Uterus (tissue), 4 donors: ENCODE data around the gene ADORA1. TPM values are rescaled to one million over a fixed set of nuclear protein-coding genes. Genes with fewer than 3 reads are reported as not detected.
A peak's percentile ranks its signal among the peaks of the same experiment; 100 is the strongest.

Source experiments
- DNase-seq, 2 donors: peaks; one replicate each; pipeline ENCODE4 v3.0.0-alpha.2; 2019 to 2020
- H3K27ac ChIP-seq, 2 donors: fragments of 200-600 bp; sonication (generic); 1 replicate in 1 of 2; 2 replicates in 1 of 2; pipeline ENCODE4 v1.5.1; 2016 to 2018
- H3K27me3 ChIP-seq, 2 donors: fragments of 200-600 bp; sonication (generic); one replicate each; pipeline ENCODE4 v1.5.1; 2018 to 2019; ENCODE audit warnings: control low read depth in 1 of 2
- H3K36me3 ChIP-seq, 2 donors: fragments of 200-600 bp; sonication (generic); one replicate each; pipeline ENCODE4 v1.5.1; 2019; ENCODE audit warnings: control low read depth in 1 of 2
- H3K4me1 ChIP-seq, 2 donors: fragments of 200-600 bp; sonication (generic); one replicate each; pipeline ENCODE4 v1.5.1; 2018 to 2019; ENCODE audit warnings: control low read depth in 1 of 2
- H3K4me3 ChIP-seq, 2 donors: fragments of 200-600 bp; sonication (generic); 1 replicate in 1 of 2; 2 replicates in 1 of 2; pipeline ENCODE4 v1.5.1; 2018 to 2019; ENCODE audit warnings: mild to moderate bottlenecking in 1 of 2
- H3K9me3 ChIP-seq, 2 donors: fragments of 200-600 bp; sonication (generic); one replicate each; pipeline ENCODE4 v1.5.1; 2019; ENCODE audit warnings: control low read depth in 1 of 2
- CTCF ChIP-seq, 4 experiments: fragments of 200-600 bp in 2 of 4; fragments of 450-650 bp in 2 of 4; sonication (generic) in 2 of 4; IDR thresholded peaks; one replicate each; pipeline ENCODE4 v1.5.1; 2016 to 2019; ENCODE audit warnings: antibody characterized with exemption in 4 of 4, mild to moderate bottlenecking in 2 of 4, moderate library complexity in 1 of 4
- POLR2A ChIP-seq, 2 donors: fragments of 450-650 bp; IDR thresholded peaks; one replicate each; pipeline ENCODE4 v1.6.1; 2016; ENCODE audit warnings: antibody characterized with exemption in 2 of 2, mild to moderate bottlenecking in 1 of 2, moderate library complexity in 1 of 2
- intact Hi-C: fragments of 100-400 bp; cut with DNase I; formaldehyde crosslinking; loops from one replicate; pipeline ENCODE4 v1.15.1; 2023; ENCODE audit warnings: low total_unique reads
- total RNA-seq, 4 donors: library from RNA; depleted of rRNA in 3 of 4; stranded (reverse); fragments of >200 nt in 3 of 4; gene quantifications; one replicate each; pipeline versions ENCODE4 v1.1.0 to v1.2.4, GENCODE V29; 2014 to 2023
- donor health status: DM: yes; HTN: yes; CAD: no.

Gene ADORA1
- total RNA-seq, 4 donors from 2014 or later, result 3.0 TPM; not detected in 2

GRCh38 chr1:203189951-203190352 lies 62.4 kb downstream of the ADORA1 start:
- H3K9me3 ChIP-seq, result no peaks in the 10 kb centered on the region
- H3K4me1 ChIP-seq, result peaks cover 0 to 6% of the 10 kb centered on the region in 2 donors
- no peaks in the 10 kb centered on the region for H3K36me3 ChIP-seq
- DNase-seq, result no peak
- no peaks in the 10 kb centered on the region for H3K27me3 ChIP-seq
- intact Hi-C loops, result no loop called here
- H3K27ac ChIP-seq, result no peak overlapping the region
- no peak overlapping the region for H3K4me3 ChIP-seq
- no peak for TF ChIP-seq POLR2A (IDR thresholded peaks at IDR 0.05)
- no peak for TF ChIP-seq CTCF (IDR thresholded peaks at IDR 0.05)

- Histone ChIP-seq H3K27me3 (no peaks in the 10 kb centered on the region), H3K36me3 (no peaks in the 10 kb centered on the region), H3K4me3 (no peak overlapping the region), H3K4me1 (peaks cover 0 to 6% of the 10 kb centered on the region in 2 donors), H3K9me3 (no peaks in the 10 kb centered on the region), H3K27ac (no peak overlapping the region)
- intact Hi-C loops, result no loop called here
- DNase-seq, result no peak
- TF ChIP-seq CTCF (IDR thresholded peaks at IDR 0.05), result no peak
- TF ChIP-seq POLR2A (IDR thresholded peaks at IDR 0.05), result no peak
These were observed 63.4 kb downstream of the ADORA1 start for GRCh38 chr1:203190949-203191348.

GRCh38 chr1:203196371-203196770 lies 68.8 kb downstream of the ADORA1 start:
- Histone ChIP-seq H3K9me3 (no peaks in the 10 kb centered on the region), H3K27me3 (no peaks in the 10 kb centered on the region), H3K4me1 (peaks cover 0 to 9% of the 10 kb centered on the region in 2 donors), H3K4me3 (no peak overlapping the region), H3K27ac (peak overlapping the region in 1 of 2 donors; percentile 17), H3K36me3 (no peaks in the 10 kb centered on the region)
- no peak for DNase-seq
- TF ChIP-seq POLR2A (IDR thresholded peaks at IDR 0.05) (no peak), CTCF (IDR thresholded peaks at IDR 0.05) (no peak)
- intact Hi-C loops, result no loop called here

- no peak for DNase-seq
- no peaks in the 10 kb centered on the region for H3K36me3 ChIP-seq
- H3K4me3 ChIP-seq, result no peak overlapping the region
- H3K9me3 ChIP-seq, result no peaks in the 10 kb centered on the region
- no peaks in the 10 kb centered on the region for H3K27me3 ChIP-seq
- H3K4me1 ChIP-seq, result peaks cover 0 to 9% of the 10 kb centered on the region in 2 donors
- intact Hi-C loops, result no loop called here
- no peak overlapping the region for H3K27ac ChIP-seq
- TF ChIP-seq CTCF (IDR thresholded peaks at IDR 0.05) (no peak), POLR2A (IDR thresholded peaks at IDR 0.05) (no peak)
These were observed 70.1 kb downstream of the ADORA1 start for GRCh38 chr1:203197625-203198024.

GRCh38 chr1:203199002-203199401 lies 71.5 kb downstream of the ADORA1 start:
- no peak for DNase-seq
- Histone ChIP-seq H3K27me3 (no peaks in the 10 kb centered on the region), H3K4me3 (no peak overlapping the region), H3K4me1 (peaks cover 0 to 9% of the 10 kb centered on the region in 2 donors), H3K9me3 (no peaks in the 10 kb centered on the region), H3K27ac (peak overlapping the region in 1 of 2 donors; percentile 70), H3K36me3 (no peaks in the 10 kb centered on the region)
- intact Hi-C loops, result no loop called here
- TF ChIP-seq POLR2A (IDR thresholded peaks at IDR 0.05), result no peak
- TF ChIP-seq CTCF (IDR thresholded peaks at IDR 0.05), result no peak
